ENCODE data around the gene S100A13. TPM values are rescaled to one million over a fixed set of nuclear protein-coding genes. Genes with fewer than 3 reads are reported as not detected.

The S100A13 gene
- total RNA-seq, 1 donor from 2014 or later = 152 TPM

GRCh38 chr1:153649137-153649862 lies 22.0 kb upstream of the S100A13 start:
- H3K27me3 Mint-ChIP-seq (ENCODE audit: unreplicated experiment) = peaks cover 7% of the 10 kb centered on the region
- peaks cover 3% of the 10 kb centered on the region for H3K4me1 Mint-ChIP-seq (ENCODE audit: unreplicated experiment)
- peaks cover 25% of the 10 kb centered on the region for H3K36me3 Mint-ChIP-seq (ENCODE audit: low read depth, unreplicated experiment)
- no peak overlapping the region for H3K27ac Mint-ChIP-seq (ENCODE audit: unreplicated experiment)
- H3K4me3 Mint-ChIP-seq (ENCODE audit: unreplicated experiment) = no peak overlapping the region
- TF ChIP-seq CTCF (IDR thresholded peaks at IDR 0.05; ENCODE audit: unreplicated experiment) = no peak
- H3K9me3 Mint-ChIP-seq (ENCODE audit: unreplicated experiment) = no peaks in the 10 kb centered on the region
- no peak for DNase-seq (ENCODE audit: low spot score)

- no peaks in the 10 kb centered on the region for H3K9me3 Mint-ChIP-seq (ENCODE audit: unreplicated experiment)
- no peak overlapping the region for H3K4me3 Mint-ChIP-seq (ENCODE audit: unreplicated experiment)
- peaks cover 37% of the 10 kb centered on the region for H3K36me3 Mint-ChIP-seq (ENCODE audit: low read depth, unreplicated experiment)
- no peak for DNase-seq (ENCODE audit: low spot score)
- no peak for TF ChIP-seq CTCF (IDR thresholded peaks at IDR 0.05; ENCODE audit: unreplicated experiment)
- H3K27me3 Mint-ChIP-seq (ENCODE audit: unreplicated experiment) = peaks cover 5% of the 10 kb centered on the region
- H3K4me1 Mint-ChIP-seq (ENCODE audit: unreplicated experiment) = peaks cover 3% of the 10 kb centered on the region
- H3K27ac Mint-ChIP-seq (ENCODE audit: unreplicated experiment) = no peak overlapping the region
Measured at GRCh38 chr1:153648000-153648643, 20.8 kb upstream of the S100A13 start.

- peak overlapping the region; percentile 26 for H3K4me3 Mint-ChIP-seq (ENCODE audit: unreplicated experiment)
- peaks cover 3% of the 10 kb centered on the region for H3K4me1 Mint-ChIP-seq (ENCODE audit: unreplicated experiment)
- no peak for TF ChIP-seq CTCF (IDR thresholded peaks at IDR 0.05; ENCODE audit: unreplicated experiment)
- H3K36me3 Mint-ChIP-seq (ENCODE audit: low read depth, unreplicated experiment) = peaks cover 40% of the 10 kb centered on the region
- no peak for DNase-seq (ENCODE audit: low spot score)
- peaks cover 5% of the 10 kb centered on the region for H3K27me3 Mint-ChIP-seq (ENCODE audit: unreplicated experiment)
- H3K9me3 Mint-ChIP-seq (ENCODE audit: unreplicated experiment) = no peaks in the 10 kb centered on the region
- H3K27ac Mint-ChIP-seq (ENCODE audit: unreplicated experiment) = peak overlapping the region; percentile 72
Measured at GRCh38 chr1:153647346-153647714, 20.0 kb upstream of the S100A13 start.

- Mint-ChIP-seq H3K27me3 (ENCODE audit: unreplicated experiment) (peaks cover 5% of the 10 kb centered on the region), H3K36me3 (ENCODE audit: low read depth, unreplicated experiment) (peaks cover 40% of the 10 kb centered on the region), H3K4me1 (ENCODE audit: unreplicated experiment) (peaks cover 3% of the 10 kb centered on the region), H3K4me3 (ENCODE audit: unreplicated experiment) (no peak overlapping the region), H3K9me3 (ENCODE audit: unreplicated experiment) (no peaks in the 10 kb centered on the region), H3K27ac (ENCODE audit: unreplicated experiment) (no peak overlapping the region)
- no peak for TF ChIP-seq CTCF (IDR thresholded peaks at IDR 0.05; ENCODE audit: unreplicated experiment)
- no peak for DNase-seq (ENCODE audit: low spot score)
Measured at GRCh38 chr1:153646672-153647345, 19.5 kb upstream of the S100A13 start.

GRCh38 chr1:153643816-153644215 lies 16.5 kb upstream of the S100A13 start:
- H3K4me3 Mint-ChIP-seq (ENCODE audit: unreplicated experiment) = no peak overlapping the region
- H3K36me3 Mint-ChIP-seq (ENCODE audit: low read depth, unreplicated experiment) = peaks cover 47% of the 10 kb centered on the region
- DNase-seq (ENCODE audit: low spot score) = no peak
- H3K9me3 Mint-ChIP-seq (ENCODE audit: unreplicated experiment) = no peaks in the 10 kb centered on the region
- no peak for TF ChIP-seq CTCF (IDR thresholded peaks at IDR 0.05; ENCODE audit: unreplicated experiment)
- H3K27ac Mint-ChIP-seq (ENCODE audit: unreplicated experiment) = no peak overlapping the region
- H3K27me3 Mint-ChIP-seq (ENCODE audit: unreplicated experiment) = peaks cover 5% of the 10 kb centered on the region
- no peaks in the 10 kb centered on the region for H3K4me1 Mint-ChIP-seq (ENCODE audit: unreplicated experiment)

Data from endothelial cell (in vitro differentiated cells).